Fibroblast of skin of left biceps (primary cell): ENCODE results near the gene L3MBTL2.
"Not testable (repeated sequence)": the region's sequence is repeated elsewhere in the genome, so short reads cannot be mapped to it uniquely, and the experiment has no call there.

Experiments
- DNase-seq, 2 experiments: peaks; one replicate each; pipeline ENCODE4 v3.0.0-alpha.2; 2013; ENCODE audit warnings: low read depth in 2 of 2

The L3MBTL2 gene

DNA sequence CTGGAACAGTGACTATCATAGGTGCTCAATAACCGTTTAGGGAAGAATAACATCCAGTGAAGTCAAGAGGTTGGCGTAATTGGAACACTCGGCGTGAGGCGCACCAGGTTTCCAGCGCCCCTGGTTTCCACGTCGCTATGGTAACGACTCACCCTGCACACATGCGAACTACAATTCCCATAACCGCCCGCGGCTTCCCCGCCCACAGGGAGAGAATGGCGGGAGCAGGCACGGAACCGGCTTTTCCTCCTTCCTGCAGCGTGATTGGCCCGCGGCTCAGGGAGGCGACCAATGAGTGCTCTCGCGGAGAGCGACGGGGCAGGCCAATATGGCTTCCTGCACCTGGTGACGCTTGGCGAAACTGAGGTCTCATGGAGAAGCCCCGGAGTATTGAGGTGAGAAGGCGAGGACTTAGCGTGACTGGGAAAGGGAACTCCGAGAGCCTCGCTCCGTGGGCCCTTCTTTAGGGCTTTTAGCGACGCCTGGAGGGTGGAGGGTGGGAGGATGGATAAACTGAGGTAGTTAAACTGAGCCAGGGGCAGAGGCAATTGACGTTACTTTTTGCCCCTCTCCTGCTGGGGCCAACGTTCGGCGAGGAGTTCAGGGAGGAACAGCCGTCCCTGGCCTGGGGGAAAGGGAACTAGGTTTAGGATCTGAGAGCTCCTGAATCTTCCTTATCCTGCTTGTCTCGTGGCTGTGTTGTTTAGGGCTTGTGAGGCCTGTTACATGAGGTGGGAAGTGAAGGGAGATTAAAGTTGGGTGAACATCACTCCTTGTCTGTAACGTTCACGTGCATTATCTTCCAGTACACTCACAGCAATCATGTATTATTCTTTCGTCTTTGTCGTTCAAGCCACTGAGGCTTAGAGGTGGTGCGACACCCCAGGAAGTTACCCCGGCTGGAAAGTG lies at the start of gene L3MBTL2:
Gene L3MBTL2, plus strand, starts transcription at position 321 of the 909 bp plus-strand sequence. Its CDS starts 51 bp downstream, at position 372.
- peak; percentile 78 to 81 for DNase-seq

DNA sequence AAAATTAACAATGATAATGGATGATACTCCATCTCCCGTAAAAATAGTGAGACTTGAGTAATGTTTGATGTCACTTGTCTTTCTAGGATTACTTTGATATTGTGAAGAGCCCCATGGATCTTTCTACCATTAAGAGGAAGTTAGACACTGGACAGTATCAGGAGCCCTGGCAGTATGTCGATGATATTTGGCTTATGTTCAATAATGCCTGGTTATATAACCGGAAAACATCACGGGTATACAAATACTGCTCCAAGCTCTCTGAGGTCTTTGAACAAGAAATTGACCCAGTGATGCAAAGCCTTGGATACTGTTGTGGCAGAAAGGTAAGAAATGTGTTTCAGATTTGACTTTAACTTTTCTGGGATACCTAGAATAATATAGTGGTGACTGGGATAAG lies 48.0 kb upstream of the L3MBTL2 start:
- no peak for DNase-seq

DNA sequence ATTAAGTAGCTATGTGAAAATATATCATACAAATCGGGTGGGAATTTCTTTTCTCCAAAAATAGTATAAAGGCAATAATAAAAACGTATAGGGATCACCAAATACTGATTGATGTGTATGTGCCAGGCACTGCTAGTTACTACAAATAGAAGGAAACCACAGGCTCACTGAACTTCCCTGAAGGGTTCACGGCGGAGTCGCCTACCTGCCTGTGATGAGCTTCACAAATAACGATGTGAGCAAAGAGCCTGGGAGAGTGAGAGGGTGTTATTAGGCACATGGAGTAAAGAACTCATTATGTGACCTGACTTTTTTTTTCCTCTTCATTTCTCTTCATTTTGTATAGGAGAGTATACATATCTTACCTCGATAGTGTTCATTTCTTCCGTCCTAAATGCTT lies 36.0 kb upstream of the L3MBTL2 start:
- no peak for DNase-seq

DNA sequence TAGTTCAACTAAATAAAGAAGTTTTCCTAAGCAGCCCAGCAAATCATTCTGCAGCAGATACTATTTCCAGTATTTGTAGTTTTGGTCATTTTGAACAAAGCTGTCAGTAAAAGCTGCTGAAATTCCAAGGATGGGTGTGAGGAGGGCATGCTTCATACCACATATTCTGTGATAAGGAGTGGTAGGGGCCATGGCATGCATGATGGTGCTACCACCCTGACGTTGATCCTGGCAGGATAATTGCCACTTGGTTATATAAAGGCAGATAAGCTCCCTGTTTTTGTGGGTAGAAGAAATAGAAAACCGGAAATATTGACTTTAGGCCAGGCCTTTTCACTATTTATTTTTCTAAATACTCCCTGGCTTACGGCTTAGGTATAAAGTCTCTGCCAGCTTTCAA lies 33.1 kb upstream of the L3MBTL2 start:
- no peak for DNase-seq

DNA sequence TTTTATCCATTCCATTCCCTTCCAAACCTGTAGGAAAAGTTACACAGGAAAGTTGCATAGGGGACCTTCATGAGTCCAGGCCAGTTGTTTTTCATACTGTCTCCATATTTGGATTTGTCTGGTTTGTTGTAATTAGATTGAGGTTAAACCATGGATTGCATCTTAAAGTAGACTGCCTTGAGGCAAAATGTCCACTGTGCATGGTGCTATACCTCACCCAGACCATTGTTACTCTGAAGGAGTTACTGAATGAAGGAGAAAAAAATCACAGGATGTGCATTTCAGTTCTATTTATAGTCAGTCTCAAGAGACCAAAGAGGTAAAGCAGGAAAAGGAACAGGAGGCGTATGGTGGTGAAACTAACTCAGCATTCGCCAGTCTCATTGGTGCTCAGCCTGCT lies 29.6 kb upstream of the L3MBTL2 start:
- DNase-seq = no peak

DNA sequence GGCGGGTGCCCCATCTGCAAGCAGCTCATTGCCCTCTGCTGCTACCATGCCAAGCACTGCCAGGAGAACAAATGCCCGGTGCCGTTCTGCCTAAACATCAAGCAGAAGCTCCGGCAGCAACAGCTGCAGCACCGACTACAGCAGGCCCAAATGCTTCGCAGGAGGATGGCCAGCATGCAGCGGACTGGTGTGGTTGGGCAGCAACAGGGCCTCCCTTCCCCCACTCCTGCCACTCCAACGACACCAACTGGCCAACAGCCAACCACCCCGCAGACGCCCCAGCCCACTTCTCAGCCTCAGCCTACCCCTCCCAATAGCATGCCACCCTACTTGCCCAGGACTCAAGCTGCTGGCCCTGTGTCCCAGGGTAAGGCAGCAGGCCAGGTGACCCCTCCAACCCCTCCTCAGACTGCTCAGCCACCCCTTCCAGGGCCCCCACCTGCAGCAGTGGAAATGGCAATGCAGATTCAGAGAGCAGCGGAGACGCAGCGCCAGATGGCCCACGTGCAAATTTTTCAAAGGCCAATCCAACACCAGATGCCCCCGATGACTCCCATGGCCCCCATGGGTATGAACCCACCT lies 28.0 kb upstream of the L3MBTL2 start:
- DNase-seq = no peak

DNA sequence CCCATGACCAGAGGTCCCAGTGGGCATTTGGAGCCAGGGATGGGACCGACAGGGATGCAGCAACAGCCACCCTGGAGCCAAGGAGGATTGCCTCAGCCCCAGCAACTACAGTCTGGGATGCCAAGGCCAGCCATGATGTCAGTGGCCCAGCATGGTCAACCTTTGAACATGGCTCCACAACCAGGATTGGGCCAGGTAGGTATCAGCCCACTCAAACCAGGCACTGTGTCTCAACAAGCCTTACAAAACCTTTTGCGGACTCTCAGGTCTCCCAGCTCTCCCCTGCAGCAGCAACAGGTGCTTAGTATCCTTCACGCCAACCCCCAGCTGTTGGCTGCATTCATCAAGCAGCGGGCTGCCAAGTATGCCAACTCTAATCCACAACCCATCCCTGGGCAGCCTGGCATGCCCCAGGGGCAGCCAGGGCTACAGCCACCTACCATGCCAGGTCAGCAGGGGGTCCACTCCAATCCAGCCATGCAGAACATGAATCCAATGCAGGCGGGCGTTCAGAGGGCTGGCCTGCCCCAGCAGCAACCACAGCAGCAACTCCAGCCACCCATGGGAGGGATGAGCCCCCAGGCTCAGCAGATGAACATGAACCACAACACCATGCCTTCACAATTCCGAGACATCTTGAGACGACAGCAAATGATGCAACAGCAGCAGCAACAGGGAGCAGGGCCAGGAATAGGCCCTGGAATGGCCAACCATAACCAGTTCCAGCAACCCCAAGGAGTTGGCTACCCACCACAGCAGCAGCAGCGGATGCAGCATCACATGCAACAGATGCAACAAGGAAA lies 27.3 kb upstream of the L3MBTL2 start:
- no peak for DNase-seq

DNA sequence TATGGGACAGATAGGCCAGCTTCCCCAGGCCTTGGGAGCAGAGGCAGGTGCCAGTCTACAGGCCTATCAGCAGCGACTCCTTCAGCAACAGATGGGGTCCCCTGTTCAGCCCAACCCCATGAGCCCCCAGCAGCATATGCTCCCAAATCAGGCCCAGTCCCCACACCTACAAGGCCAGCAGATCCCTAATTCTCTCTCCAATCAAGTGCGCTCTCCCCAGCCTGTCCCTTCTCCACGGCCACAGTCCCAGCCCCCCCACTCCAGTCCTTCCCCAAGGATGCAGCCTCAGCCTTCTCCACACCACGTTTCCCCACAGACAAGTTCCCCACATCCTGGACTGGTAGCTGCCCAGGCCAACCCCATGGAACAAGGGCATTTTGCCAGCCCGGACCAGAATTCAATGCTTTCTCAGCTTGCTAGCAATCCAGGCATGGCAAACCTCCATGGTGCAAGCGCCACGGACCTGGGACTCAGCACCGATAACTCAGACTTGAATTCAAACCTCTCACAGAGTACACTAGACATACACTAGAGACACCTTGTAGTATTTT lies 26.6 kb upstream of the L3MBTL2 start:
- no peak for DNase-seq

DNA sequence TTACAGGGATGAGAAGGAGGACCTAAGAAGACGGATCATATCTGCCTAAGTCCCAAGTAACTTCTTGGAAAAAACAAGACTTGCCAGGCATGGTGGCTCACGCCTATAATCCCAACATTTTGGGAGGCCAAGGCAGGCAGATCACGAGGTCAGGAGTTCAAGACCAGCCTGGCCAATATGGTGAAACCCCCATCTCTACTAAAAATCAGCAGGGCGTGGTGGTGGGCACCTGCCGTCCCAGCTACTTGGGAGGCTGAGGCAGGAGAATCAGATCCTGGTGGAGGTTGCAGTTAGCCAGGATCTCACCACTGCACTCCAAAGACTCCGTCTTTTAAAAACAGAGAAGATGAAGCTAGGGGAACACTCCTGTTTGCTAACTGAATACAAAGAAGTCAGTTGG lies 24.8 kb upstream of the L3MBTL2 start:
- not testable (repeated sequence) for DNase-seq

DNA sequence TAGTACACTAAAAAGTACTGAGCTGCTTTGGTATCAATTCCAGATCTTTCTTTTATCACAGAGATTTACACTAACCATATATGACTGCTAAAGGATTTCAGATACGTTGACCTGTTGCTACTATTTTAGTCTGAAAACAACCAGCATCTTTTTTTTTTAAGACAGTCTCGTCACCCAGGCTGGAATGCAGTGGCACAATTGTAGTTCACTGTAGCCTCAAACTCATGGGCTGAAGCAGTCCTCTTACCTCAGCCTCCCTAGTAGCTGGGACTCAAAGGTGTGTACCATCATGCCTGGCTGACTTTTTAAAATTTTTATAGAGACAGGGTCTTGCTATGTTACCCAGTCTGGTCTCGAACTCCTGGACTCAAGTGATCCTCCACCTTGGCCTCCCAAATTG lies 24.2 kb upstream of the L3MBTL2 start:
- no peak for DNase-seq

DNA sequence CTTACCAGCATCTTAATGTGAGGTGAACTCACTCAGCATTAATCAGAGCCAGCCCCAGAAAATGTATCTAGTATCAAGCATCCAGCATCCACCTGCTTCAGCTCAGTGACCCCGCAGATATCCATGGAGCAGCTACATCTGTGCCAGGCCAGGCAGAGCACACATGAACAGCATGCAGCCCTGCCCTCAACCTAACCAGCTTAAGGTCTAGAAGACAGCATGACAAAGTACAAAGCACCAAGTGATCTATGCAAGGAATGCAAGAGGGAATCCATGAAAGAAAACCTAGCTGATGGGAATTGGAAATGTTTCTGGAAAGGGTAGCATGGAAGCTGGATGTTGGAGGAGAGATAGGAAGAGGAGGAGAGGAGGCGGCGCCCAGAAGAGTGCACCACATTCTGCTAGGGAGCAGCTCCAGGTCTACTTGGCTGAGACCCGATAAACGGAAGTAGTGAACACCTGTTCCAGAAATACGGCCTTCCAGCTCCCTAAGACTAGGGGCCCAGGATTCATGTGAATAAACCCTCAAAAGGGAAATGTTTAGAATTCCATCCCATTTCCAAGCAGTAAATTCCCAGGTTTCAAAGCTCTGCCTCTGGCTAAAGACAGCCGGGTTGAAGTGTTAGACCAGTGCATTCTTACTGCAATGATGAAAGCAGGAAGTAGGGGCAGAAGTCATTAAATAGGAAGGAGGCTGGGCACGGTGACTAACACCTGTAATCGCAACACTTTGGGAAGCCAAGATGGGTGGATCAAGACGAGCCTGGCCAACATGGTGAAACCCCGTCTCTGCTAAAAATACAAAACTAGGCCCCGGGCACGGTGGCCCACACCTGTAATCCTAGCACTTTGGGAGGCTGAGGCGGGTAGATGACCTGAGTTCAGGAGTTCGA lies 23.5 kb upstream of the L3MBTL2 start:
- DNase-seq = no peak

DNA sequence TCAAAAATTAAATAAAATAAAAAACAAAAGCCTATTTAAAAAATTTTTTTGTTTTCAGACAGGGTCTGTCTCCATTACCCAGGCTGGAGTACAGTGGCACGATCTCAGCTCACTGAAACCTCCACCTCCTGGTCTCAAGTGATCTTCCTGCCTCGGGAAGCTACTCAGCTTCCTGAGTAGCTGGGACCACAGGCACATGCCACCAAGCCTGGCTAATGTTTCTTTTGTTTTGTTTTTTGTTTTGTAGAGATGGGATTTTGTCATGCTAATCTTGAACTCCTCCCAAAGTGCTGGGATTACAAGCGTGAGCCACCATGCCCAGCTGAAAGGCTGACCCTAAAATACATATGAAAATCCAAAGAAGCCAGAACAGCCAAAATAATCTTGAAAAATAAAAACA lies 20.4 kb upstream of the L3MBTL2 start:
- no peak for DNase-seq

DNA sequence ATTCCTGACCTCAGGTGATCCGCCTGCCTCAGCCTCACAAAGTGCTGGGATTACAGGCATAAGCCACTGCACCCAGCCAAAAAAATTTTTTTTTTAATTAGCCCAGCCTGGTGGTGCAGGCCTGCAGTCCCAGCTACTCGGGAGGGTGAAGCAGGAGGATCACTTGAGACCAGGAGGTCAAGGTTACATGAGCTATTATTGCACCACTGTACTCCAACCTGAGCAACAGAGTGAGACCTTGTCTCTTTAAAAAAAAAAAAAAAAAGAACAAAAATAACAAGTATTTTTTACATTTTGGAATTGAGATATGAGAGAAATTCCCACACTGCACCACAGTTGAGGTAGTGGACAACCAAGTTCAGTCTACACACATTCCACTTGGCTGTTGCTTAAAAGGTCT lies 13.6 kb upstream of the L3MBTL2 start:
- DNase-seq = no peak

DNA sequence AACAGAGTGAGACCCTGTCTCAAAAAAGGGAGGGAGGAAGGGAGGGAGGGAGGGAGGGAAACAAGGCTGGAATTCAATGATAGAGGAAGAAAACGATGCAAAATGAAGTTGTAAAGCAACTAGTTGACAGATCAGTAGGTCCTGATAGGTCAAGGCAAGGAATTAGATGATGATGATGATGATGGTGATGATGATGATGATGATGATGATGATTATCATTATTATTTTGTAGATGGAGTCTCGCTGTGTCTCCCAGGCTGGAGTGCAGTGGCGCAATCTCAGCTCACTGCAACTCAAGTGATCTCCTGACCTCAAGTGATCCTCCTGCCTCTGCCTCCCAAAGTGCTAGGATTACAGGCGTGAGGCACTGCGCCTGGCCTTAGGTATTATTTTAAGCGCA lies 11.3 kb upstream of the L3MBTL2 start:
- no peak for DNase-seq

DNA sequence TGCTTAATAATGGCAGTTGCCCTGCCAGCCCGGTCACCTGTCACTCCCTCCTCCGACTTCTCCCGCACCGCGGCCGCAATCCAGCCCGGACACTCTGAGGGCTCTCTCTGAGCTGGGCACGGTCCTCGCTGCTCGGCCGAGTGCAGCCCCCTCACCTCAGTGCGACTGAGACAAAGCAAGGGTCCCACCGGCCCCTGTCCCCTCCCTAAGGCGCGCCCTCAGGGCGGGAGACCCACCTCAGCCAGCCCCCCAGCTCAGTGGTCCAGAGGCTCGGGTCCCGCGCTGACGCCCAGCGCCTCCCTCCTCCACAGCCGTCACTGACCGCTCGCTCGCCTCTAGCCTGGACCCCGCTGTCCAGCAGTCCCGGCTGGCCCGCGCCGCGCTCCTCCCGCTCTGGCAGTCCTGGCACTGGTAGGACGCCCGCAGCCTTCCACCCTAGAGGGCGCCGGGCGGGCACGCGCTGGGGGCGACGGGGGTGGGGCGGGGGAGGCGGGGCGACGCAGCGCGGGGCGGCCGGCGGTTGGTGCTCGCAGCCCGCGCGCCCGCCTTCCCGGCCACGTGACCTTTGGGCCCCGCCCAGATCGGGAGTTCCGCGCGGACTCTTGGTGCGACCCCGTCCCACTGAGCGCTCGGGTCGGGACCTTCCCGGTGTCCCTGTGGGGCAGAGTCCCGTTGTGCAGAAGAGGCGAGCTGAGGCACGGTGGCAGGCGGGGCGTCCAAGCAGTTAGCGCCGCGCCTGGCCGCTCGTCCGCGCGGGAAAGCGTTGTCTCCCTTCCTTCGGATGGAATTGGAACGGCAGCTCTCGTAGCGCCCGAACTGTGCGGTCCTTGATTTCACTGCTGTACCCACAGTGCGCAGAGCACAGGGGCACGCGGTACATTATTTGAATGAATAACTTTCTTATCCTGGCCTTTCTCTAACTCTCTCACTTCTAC lies 7.8 kb upstream of the L3MBTL2 start:
- DNase-seq = no peak

DNA sequence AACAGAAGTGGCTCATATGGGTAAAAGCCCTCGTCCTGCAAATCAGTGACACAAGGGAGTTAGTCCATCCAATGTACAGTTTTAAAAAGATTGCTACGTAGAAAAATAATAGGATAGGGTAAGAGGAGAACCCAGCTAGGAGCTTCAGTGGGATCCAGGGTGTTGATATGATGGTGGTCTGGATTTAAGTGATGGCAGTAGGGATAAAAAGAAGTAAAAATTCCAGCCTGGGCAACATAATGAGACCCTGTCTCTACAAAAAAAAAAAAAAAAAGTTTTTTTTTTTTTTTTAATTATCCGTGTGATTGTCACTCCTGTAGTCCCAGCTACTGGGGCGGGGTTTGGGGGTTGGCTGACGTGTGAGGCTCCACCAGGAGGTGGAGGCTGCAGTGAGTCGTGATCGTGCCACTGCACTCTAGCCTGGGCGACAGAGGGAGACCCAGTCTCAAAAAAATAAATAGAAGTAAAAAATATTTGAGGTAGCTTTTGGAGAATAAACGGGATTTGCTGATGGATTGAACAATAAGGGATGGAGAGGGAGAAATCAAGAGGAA lies 7.0 kb upstream of the L3MBTL2 start:
- no peak for DNase-seq

DNA sequence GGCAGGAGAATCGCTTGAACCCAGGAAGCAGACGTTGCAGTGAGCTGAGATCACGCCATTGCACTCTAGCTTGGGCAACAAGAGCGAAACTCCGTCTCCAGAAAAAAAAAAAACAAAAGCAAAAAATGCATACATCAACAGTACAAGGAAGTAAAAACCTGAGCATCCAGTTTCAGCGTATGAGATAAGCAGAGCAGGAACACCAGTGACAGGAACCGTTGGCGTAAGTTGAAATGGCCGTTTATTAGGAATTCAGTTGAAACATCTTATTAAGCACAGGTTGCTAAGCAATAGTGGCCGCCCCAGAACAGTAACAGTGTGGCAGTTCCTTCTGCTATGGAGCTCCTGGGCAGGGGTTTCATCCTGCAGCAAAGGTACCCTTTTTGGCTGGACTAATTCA lies 4.0 kb upstream of the L3MBTL2 start:
- DNase-seq = no peak

DNA sequence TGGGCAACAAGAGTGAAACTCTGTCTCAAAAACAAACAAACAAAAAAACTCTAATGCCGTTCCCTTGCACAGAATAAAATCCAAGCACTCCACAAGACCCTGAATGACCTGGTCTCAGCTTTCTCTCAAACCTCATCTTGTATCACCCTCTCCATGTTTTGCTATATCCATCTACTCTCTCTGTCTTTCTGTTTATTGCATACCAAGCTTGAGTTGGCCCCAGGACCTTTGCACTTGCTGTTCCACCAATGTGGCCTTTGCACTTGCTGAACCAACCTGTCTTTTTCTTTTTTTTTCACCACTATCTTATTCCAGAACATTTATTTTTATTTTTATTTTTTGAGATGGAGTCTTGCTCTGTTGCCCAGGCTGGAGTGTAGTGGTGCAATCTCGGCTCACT lies 2.0 kb upstream of the L3MBTL2 start:
- no peak for DNase-seq

DNA sequence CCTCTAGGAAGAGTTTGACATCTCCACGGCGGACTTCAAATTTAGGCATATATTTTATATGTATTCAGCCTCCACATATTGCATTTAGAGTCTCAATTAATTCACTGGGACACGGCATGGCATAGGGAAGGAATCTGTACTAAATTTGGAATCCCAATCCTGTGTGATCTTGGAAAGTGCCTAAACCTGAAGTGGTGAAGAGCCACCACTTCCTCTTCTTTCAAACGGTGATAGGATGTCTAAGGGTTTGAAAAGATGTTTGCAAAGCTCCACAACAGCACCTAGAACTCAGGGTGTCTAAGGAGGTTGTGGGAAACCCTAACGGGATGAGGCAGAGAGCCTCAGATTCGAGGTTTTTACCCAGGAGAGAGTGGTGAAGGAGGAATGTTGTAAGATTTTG lies 1.0 kb upstream of the L3MBTL2 start:
- no peak for DNase-seq

DNA sequence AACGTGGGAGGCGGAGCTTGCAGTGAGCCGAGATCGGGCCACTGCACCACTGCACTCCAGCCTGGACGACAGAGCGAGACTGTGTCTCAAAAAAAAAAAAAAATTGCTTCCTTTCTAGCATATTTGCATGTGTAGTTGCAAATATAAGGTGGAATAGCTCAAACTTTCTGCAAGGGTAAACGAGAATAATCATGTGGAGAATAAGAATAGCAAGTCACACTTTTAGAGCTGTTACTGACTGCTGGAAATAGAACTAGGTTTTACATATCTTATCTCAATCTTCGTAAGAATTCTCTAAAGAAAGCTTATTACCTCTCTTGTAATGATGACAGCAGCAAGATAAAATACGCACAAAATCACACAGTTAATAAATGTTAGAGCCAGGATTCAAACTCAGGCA lies 1.6 kb downstream of the L3MBTL2 start:
- no peak for DNase-seq
